GM18870 (cell line): ENCODE data around the gene KANK4.

Experiments
- ATAC-seq: cut with Tn5 transposase; IDR thresholded peaks from one replicate; pipeline ENCODE4 v1.9.1; 2021; ENCODE audit warnings: moderate library complexity; ENCODE audit not compliant: unreplicated experiment

KANK4 gene

DNA sequence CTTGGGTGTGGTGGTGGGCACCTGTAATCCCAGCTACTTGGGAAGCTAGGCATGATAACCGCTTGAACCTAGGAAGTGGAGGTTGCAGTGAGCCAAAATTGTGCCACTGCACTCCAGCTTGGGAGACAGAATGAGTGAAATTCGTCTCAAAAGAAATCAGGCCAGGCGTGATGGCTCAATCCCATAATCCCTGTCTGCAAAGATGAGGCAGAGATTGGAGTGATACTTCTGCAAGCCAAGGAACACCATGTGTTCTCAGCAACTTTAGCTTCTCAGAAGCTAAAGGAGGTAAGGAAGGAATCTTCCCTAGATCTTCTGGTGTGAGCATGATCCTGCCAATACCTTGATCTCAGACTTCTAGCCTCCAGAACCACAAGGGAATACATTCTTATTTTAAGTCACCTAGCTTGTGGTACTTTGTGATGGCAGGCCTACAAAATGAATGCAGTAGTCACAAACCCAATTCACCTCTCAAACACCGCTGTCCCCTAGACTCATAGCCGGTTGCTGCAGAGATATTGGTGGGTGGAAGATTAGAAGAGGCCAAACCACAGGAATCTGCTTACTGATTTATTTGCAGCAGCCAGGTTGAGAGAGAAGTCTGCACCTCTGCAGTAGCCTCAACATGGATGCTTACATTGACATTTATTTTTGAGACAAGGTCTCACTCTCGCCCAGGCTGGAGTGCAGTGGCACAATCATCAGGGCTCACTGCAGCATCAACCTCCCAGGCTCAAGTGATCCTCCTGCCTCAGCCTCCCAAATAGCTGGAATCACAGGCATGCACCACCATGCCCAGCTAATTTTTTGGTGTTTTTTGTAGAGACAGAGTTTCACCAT is 105.9 kb downstream of the KANK4 start:
- ATAC-seq, result no peak

DNA sequence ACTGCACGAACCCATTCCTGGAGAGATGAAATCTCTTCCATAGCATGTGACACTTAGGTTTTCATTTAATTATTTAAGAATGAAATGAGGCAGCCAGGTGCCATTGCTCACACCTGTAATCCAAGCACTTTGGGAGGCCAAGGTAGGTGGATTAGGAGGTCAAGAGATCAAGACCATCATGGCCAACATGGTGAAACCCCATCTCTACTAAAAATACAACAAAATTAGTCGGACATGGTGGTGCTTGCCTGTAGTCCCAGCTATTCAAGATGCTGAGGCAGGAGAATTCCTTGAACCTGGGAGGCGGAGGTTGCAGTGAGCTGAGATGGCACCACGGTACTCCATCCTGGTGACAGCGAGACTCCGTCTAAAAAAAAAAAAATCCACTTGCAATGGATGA is 106.8 kb downstream of the KANK4 start:
- no peak for ATAC-seq

DNA sequence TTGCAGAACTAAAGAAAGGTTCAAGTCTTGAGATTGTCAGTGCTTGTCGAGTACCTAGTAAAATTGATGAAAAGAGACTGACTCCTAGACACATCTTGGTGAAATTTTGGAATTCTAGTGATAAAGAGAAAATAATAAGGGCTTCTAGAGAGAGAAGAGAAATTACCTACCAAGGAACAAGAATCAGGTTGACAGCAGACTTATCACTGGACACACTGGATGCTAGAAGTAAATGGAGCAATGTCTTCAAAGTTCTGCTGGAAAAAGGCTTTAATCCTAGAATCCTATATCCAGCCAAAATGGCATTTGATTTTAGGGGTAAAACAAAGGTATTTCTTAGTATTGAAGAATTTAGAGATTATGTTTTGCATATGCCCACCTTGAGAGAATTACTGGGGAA is 108.3 kb downstream of the KANK4 start:
- ATAC-seq, result no peak

DNA sequence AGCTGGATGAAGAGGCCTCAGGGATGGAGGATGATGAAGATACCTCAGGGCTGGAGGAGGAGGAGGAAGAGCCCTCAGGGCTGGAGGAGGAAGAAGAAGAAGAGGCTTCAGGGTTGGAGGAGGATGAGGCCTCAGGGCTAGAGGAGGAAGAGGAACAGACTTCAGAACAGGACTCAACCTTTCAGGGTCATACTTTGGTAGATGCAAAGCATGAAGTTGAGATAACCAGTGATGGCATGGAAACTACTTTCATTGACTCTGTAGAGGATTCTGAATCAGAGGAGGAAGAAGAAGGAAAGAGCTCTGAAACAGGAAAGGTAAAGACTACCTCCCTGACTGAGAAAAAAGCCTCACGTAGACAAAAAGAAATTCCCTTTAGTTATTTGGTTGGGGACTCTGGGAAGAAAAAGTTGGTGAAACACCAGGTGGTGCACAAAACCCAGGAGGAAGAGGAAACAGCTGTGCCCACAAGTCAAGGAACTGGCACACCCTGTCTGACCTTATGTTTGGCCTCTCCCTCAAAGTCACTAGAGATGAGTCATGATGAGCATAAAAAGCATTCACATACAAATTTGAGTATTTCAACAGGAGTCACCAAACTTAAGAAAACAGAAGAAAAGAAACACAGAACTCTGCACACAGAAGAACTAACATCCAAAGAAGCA is 109.2 kb downstream of the KANK4 start:
- no peak for ATAC-seq

DNA sequence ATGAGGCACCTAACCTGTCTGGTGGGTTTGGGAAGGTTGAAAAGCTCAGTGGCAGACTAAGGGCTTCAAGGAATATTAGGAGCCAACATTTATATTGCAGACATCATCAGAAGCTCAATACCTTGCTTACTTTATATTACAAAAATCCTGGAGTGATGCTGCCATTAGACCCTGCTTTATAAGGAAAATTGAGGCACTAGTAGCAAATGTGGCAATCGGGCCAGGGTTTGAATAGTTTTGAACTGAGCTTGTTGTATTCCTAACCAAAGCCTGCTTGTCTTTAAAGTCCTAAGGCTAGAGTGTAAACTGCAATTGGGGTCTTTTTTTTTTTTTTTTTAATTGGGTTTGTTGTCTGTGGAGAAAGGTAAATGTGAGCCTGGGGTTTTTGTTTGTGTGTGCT is 110.3 kb downstream of the KANK4 start:
- no peak for ATAC-seq

DNA sequence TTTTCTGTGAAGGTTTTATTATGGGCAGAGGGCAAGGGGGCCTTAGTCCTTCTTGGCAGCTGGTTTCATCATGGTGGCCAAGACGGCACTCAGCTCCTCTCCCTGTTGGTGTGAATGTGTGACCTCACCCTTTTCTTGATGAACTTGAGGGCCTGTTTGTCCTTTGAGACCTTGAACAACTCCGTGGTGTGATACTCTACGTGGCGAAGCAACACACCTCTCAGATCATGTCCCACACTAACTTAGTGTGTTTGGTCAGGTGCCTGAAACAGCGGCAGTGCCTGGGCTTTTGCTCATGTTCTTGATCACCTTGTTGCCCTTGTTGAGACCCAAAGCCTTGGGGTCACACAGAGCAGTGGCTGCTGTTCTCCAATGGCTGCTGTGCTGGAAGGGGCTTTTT is 111.1 kb downstream of the KANK4 start:
- no peak for ATAC-seq

DNA sequence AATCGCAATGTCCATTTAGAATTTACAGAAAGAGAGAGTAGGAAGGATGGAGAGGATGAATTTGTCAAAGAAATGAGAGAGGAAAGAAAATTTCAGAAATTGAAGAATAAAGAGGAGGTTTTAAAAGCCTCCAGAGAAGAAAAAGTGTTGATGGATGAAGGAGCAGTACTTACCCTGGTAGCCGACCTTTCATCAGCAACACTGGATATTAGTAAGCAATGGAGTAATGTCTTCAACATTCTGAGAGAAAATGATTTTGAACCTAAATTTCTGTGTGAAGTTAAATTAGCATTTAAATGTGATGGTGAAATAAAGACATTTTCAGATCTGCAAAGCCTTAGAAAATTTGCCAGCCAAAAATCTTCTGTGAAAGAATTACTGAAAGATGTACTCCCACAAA is 112.0 kb downstream of the KANK4 start:
- ATAC-seq, result no peak

DNA sequence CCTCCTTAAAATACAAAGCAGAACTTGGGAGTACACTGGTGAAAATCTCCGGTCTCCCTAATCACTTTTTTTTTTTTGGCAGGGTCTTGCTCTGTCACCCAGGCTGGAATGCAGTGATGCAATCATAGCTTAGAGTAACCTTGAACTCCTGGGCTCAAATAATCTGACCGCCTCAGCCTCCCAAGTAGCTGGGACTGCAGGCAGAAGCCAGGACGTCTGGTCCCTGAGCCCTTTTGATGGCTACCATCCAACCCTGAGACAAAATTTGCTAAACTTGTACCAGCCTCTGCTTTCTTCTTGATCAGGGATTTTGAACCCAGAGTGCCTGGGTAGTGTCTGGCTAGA is 120.5 kb downstream of the KANK4 start:
- ATAC-seq, result no peak

DNA sequence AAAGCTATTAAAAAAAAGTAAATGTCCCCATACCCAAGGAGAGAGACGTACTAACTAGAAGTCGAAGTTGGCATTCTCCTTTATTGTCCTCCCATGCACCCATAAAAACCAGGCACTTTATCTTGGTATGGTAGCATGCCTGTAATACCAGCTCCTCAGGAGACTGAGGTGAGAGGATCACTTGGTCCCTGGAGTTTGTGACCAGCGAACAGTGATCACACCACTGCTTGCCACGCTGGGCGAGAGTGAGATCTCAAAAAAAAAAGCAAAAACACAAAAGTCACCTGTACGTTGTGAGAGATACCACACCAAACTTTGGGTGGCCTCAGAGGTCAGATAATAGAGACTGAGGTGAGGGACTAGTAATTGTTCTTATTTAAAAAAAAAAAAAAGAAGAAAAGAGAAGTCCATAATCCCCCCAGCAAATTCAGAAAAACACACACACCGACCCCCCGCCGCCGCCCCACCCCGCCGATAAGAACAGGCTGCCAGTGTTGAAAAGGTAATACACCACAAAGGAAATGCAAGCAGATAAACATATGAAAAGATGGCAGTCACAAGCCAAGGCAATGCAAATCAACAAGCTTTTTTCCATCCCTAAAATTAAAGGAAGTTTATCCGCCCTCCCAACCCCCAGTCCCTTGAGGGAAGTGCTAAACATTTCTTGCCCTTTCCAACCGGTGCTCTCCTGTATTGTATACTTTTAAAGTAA is 121.0 kb downstream of the KANK4 start:
- ATAC-seq, result no peak

DNA sequence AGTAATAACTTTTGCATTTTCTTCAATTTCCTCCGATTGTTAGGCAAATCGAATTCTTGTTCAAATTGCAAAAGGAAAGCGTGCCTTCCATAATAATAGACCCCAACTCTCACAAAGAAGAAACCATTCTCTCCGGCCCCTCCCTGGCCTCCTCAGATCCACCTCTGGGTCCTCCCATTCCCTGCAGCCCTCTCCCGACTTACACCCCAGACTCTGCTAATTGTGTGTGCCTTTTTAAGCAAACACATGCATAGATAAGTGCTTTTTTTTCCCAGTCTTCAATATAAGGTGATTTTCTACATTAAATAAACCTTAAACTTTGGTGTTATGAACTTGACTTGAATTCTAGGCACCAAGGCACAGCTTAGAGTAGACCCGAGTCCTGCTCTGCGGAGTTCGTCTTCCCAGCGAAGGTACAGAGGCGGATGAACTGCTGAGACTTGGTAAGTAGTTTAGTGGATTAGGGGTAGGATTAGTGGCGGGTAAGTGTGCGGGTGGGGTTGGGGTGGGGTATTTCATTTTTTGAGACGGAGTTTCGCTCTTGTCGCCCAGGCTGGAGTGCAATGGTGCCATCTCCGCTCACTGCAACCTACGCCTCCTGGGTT is 123.0 kb downstream of the KANK4 start:
- ATAC-seq, result no peak

DNA sequence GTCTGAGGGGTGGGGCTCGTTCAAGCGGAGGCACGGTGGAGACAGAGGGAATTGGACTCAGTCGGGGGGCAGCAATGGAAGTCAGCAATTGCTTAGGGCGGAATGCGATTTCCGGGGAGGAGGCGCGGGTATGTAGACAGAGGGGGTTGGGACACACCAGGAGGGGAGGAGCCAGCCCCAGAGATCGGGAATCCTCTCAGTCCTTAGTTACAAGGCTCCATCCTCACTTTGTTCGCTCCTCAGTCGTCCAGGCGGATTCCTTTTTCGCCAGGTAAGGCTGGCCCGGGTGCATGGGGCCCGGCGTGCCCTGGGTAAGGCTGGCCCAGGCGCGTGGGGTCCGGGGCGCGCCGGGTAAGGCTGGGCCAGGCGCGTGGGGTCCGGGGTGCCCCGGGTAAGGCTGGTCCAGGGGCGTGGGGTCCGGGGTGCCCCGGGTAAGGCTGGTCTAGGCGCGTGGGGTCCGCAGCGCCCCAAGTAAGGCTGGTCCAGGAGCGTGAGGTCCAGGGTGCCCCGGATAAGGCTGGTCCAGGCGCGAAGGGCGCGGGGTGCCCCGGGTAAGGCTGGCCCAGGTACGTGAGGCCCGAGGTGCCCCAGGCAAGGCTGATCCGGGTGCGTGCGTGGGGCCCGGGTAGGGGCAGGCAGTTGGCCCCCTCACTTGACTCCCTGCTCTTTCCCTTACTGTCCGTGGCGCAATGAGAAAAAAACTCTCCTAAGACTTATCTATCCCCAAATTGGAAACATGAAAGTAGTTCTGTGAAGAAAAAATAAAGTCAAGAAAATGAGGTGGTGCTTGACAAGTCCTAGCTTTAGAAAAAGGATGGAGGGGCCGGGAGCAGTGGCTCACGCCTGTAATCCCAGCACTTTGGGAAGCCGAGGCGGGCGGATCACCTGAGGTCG is 124.3 kb downstream of the KANK4 start, which contains the start of gene L1TD1:
Gene L1TD1 (plus strand): TSS at position 199 of the 894 bp plus-strand sequence. CDS start 11,780 bp downstream, outside the sequence.
- ATAC-seq, result no peak

DNA sequence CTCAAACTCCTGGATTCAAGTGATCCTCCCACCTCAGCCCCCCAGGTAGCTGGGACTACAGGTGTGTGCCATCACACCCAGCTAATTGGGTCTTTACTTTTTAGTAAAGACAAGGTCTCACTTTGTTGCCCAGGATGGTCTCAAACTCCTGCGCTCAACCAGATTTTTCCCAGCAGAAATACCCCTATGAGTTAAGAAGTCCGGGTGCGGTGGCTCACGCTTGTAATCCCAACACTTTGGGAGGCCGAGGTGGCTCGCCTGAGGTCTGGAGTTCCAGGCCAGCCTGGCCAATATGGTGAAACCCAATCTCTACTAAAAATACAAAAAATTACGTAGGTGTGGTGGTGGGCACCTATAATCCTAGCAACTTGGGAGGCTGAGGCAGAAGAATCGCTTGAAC is 131.1 kb downstream of the KANK4 start:
- ATAC-seq, result no peak

DNA sequence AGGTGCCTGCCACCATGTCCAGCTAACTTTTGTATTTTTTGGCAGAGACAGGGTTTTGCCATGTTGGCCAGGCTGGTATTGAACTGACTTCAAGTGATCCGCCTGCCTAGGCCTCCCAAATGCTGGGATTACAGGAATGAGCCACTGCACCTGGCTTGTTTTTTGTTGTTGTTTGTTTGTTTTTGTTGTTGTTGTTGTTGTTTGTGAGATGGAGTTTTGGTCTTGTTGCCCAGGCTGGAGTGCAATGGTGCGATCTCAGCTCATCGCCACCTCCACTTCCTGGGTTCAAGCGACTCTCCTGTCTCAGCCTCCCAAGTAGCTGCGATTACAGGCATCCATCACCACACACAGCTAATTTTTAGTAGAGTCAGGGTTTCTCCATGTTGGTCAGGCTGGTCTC is 131.7 kb downstream of the KANK4 start:
- ATAC-seq, result no peak
